IMR-90 (cell line): ENCODE results near the gene COPZ2.

Experiments used
- CEBPB ChIP-seq: IDR thresholded peaks from 2 replicates; pipeline ENCODE4 v1.6.1; 2012; ENCODE audit warnings: low read depth, low read length, improper control_type of control experiment
- CHD1 ChIP-seq: IDR thresholded peaks from 2 replicates; pipeline ENCODE4 v1.6.1; 2012; ENCODE audit warnings: low read depth, low read length, improper control_type of control experiment
- FOS ChIP-seq: fragments of 150-350 bp; IDR thresholded peaks from 2 replicates; pipeline ENCODE4 v1.6.1; 2016; ENCODE audit warnings: low read depth, low read length
- MXI1 ChIP-seq: IDR thresholded peaks from 2 replicates; pipeline ENCODE4 v1.6.1; 2012; ENCODE audit warnings: low read depth, mild to moderate bottlenecking, low read length, moderate library complexity, borderline replicate concordance
- NFE2L2 ChIP-seq: fragments of 150-350 bp; IDR thresholded peaks from 2 replicates; pipeline ENCODE4 v1.6.1; 2016; ENCODE audit warnings: low read depth, mild to moderate bottlenecking, low read length
- POLR2A ChIP-seq: IDR thresholded peaks from 2 replicates; pipeline ENCODE4 v1.6.1; 2012; ENCODE audit warnings: mild to moderate bottlenecking, low read depth, low read length
- RAD21 ChIP-seq: IDR thresholded peaks from 2 replicates; pipeline ENCODE4 v1.6.1; 2012; ENCODE audit warnings: low read length, improper control_type of control experiment
- RCOR1 ChIP-seq: IDR thresholded peaks from 2 replicates; pipeline ENCODE4 v1.6.1; 2012; ENCODE audit warnings: mild to moderate bottlenecking, low read length, improper control_type of control experiment; ENCODE audit not compliant: insufficient replicate concordance
- SMC3 ChIP-seq: fragments of 150-350 bp; IDR thresholded peaks from 2 replicates; pipeline ENCODE4 v1.6.1; 2016; ENCODE audit warnings: low read depth, mild to moderate bottlenecking, antibody characterized with exemption, low read length, moderate library complexity
- TF ChIP-seq, protein P1 (sequence below): conservative IDR thresholded peaks from 2 replicates; pipeline ENCODE4 v1.5.1; 2012; ENCODE audit warnings: mild to moderate bottlenecking, low read depth, low read length, improper control_type of control experiment
- TF ChIP-seq, protein P2 (sequence below): fragments of 150-350 bp; IDR thresholded peaks from 2 replicates; pipeline ENCODE4 v1.6.1; 2017; ENCODE audit warnings: mild to moderate bottlenecking, antibody characterized with exemption, low read length, low read depth
- TF ChIP-seq, protein P3 (sequence below): fragments of 150-350 bp; IDR thresholded peaks from 2 replicates; pipeline ENCODE4 v1.6.1; 2016; ENCODE audit warnings: low read depth, mild to moderate bottlenecking, low read length, moderate library complexity, borderline replicate concordance

DNA sequence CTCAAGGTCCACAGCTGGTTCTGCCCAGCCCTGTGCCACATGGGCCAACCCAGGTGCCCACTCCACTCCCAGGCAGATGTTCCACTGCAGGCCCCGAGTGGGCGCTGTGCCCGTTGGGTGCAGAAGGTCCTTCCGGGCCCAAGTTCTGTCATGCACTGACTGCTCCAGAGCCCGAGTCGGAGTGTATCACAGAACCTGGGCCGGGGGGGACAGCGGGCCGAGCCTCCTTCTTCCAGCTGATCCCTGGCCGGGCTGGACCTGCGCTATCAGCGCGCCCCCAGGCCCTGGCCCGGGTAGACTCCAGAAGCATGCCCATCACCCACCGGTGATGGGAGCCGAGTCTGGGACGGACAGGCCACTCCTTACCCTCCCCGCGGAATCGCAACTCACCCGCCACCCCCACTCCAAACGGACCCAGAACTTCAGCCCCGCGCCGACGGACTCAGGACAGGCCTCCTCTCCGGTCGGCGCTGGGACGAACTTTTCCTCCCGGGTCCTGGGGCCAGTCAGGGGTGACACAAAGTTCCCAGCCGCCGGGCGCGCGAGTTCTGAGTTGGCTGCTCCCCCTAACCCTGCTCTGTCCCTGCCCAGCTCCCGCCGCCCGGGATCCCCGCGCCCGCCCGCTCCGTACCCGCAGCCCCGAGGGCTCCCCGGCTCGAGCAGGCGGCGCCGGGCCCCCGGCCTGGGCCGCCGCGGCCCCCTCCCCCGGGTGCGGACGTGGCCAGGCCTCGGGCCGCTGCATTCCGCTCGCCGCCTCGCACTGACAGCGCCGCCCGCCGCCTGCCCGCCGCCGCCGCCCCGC is at the start of gene COPZ2:
- TF ChIP-seq MXI1: no peak
- no peak for TF ChIP-seq POLR2A
- TF ChIP-seq, protein P1, sequence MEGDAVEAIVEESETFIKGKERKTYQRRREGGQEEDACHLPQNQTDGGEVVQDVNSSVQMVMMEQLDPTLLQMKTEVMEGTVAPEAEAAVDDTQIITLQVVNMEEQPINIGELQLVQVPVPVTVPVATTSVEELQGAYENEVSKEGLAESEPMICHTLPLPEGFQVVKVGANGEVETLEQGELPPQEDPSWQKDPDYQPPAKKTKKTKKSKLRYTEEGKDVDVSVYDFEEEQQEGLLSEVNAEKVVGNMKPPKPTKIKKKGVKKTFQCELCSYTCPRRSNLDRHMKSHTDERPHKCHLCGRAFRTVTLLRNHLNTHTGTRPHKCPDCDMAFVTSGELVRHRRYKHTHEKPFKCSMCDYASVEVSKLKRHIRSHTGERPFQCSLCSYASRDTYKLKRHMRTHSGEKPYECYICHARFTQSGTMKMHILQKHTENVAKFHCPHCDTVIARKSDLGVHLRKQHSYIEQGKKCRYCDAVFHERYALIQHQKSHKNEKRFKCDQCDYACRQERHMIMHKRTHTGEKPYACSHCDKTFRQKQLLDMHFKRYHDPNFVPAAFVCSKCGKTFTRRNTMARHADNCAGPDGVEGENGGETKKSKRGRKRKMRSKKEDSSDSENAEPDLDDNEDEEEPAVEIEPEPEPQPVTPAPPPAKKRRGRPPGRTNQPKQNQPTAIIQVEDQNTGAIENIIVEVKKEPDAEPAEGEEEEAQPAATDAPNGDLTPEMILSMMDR: peak; percentile 58
- TF ChIP-seq, protein P2, sequence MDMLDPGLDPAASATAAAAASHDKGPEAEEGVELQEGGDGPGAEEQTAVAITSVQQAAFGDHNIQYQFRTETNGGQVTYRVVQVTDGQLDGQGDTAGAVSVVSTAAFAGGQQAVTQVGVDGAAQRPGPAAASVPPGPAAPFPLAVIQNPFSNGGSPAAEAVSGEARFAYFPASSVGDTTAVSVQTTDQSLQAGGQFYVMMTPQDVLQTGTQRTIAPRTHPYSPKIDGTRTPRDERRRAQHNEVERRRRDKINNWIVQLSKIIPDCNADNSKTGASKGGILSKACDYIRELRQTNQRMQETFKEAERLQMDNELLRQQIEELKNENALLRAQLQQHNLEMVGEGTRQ: peak; percentile 10; the same call in 1 of the 2 replicates
- TF ChIP-seq CEBPB: no peak
- no peak for TF ChIP-seq CHD1
- no peak for TF ChIP-seq FOS
- TF ChIP-seq NFE2L2: no peak
- peak; percentile 35; the same call in 1 of the 2 replicates for TF ChIP-seq SMC3
- no peak for TF ChIP-seq RCOR1
- peak; percentile 38 for TF ChIP-seq RAD21
- TF ChIP-seq, protein P3, sequence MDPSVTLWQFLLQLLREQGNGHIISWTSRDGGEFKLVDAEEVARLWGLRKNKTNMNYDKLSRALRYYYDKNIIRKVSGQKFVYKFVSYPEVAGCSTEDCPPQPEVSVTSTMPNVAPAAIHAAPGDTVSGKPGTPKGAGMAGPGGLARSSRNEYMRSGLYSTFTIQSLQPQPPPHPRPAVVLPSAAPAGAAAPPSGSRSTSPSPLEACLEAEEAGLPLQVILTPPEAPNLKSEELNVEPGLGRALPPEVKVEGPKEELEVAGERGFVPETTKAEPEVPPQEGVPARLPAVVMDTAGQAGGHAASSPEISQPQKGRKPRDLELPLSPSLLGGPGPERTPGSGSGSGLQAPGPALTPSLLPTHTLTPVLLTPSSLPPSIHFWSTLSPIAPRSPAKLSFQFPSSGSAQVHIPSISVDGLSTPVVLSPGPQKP: no peak
